GM06990 (cell line): ENCODE measurements around the gene ADAMTS2.

Experiments used
- DNase-seq: peaks from one replicate; pipeline ENCODE4 v3.0.0-alpha.2; 2011; ENCODE audit not compliant: insufficient read length; ENCODE audit errors: extremely low read depth
- H3K27me3 ChIP-seq: replicated peaks from 2 replicates; pipeline ENCODE4 v1.6.0; 2011; ENCODE audit warnings: low read length; ENCODE audit not compliant: control insufficient read depth, insufficient read depth
- H3K36me3 ChIP-seq: 2 replicates; pipeline ENCODE4 v1.5.1; 2011; ENCODE audit warnings: low read length; ENCODE audit not compliant: control insufficient read depth, insufficient read depth
- H3K4me3 ChIP-seq: replicated peaks from 2 replicates; pipeline ENCODE4 v1.5.1; 2011; ENCODE audit warnings: low read depth, mild to moderate bottlenecking, control low read depth, low read length
- CTCF ChIP-seq: IDR thresholded peaks from 2 replicates; pipeline ENCODE4 v1.5.1; 2011; ENCODE audit warnings: low read length, control low read depth, mild to moderate bottlenecking, inconsistent platforms; ENCODE audit not compliant: insufficient read depth, poor library complexity, severe bottlenecking

The ADAMTS2 gene

GRCh38 chr5:179317411-179318220 is 27.6 kb downstream of the ADAMTS2 start:
- no peaks in the 10 kb centered on the region for H3K36me3 ChIP-seq
- H3K27me3 ChIP-seq: no peaks in the 10 kb centered on the region
- no peak for TF ChIP-seq CTCF
- DNase-seq: no peak
- H3K4me3 ChIP-seq: no peak overlapping the region

- Histone ChIP-seq H3K27me3 (no peaks in the 10 kb centered on the region), H3K4me3 (no peak overlapping the region), H3K36me3 (no peaks in the 10 kb centered on the region)
- no peak for DNase-seq
- no peak for TF ChIP-seq CTCF
Observed at GRCh38 chr5:179316982-179317381, 28.3 kb downstream of the ADAMTS2 start.

GRCh38 chr5:179316111-179316551 is 29.1 kb downstream of the ADAMTS2 start:
- Histone ChIP-seq H3K27me3 (no peaks in the 10 kb centered on the region), H3K36me3 (no peaks in the 10 kb centered on the region), H3K4me3 (no peak overlapping the region)
- no peak for DNase-seq
- no peak for TF ChIP-seq CTCF

DNA sequence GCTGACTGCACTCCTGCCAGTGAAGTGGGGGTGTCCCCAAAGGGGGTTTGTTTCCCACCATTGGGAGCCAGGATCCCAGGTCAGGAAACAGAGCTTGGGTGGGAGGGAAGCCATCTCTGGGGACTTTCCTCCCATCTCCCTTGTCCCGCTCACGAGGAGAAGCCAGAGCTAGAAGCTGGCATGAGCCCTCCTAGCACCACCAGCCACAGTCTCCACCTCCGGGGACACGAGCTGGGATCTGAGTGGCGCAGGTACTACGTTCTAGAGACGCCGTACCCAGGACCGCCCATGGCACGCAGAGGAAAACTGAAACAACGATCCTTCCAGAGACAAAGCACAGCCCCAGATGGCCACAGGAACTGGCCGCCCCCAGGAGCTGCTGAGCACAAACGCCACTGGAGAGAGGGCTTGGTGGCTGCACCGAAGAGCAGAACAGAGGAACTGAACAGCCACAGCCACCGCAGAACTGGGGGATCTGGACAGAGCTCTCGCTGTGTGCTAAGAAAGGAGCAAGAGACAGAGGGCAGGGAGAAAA is 29.8 kb downstream of the ADAMTS2 start:
- no peak for DNase-seq
- H3K36me3 ChIP-seq: no peaks in the 10 kb centered on the region
- TF ChIP-seq CTCF: no peak
- no peaks in the 10 kb centered on the region for H3K27me3 ChIP-seq
- no peak overlapping the region for H3K4me3 ChIP-seq

GRCh38 chr5:179314606-179315355 is 30.5 kb downstream of the ADAMTS2 start:
- TF ChIP-seq CTCF: no peak
- DNase-seq: no peak
- H3K36me3 ChIP-seq: no peaks in the 10 kb centered on the region
- no peaks in the 10 kb centered on the region for H3K27me3 ChIP-seq
- no peak overlapping the region for H3K4me3 ChIP-seq
